Measurements from ENCODE around the gene SMG9.

GRCh38 chr19:43749152-43749551, 5.6 kb downstream of the SMG9 start:
- no peak for TF ChIP-seq CTCF (IDR thresholded peaks at IDR 0.05)
- TF ChIP-seq POLR2A (IDR thresholded peaks at IDR 0.05) = no peak

Data from esophagus squamous epithelium (tissue), 4 donors.